Measurements from ENCODE around the gene MIF4GD.

DNA sequence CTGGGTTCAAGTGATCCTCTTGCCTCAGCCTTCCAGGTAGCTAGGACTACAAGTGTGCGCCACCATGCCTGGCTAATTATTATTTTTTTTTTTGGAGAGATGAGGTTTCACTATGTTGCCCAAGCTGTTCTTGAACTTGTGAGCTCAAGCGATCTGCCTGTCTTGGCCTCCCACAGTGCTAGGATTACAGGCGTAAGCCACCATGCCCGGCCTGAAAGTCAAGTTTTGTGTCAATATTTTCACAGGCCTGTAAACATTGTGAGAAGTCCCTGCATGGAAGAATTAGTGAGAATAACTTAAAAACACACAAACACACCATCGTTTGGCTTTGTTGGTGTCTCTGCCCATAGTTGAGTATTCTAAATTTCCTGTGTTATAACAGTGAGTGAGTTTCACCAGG, 43.3 kb downstream of the MIF4GD start:
- TF ChIP-seq, protein P1, sequence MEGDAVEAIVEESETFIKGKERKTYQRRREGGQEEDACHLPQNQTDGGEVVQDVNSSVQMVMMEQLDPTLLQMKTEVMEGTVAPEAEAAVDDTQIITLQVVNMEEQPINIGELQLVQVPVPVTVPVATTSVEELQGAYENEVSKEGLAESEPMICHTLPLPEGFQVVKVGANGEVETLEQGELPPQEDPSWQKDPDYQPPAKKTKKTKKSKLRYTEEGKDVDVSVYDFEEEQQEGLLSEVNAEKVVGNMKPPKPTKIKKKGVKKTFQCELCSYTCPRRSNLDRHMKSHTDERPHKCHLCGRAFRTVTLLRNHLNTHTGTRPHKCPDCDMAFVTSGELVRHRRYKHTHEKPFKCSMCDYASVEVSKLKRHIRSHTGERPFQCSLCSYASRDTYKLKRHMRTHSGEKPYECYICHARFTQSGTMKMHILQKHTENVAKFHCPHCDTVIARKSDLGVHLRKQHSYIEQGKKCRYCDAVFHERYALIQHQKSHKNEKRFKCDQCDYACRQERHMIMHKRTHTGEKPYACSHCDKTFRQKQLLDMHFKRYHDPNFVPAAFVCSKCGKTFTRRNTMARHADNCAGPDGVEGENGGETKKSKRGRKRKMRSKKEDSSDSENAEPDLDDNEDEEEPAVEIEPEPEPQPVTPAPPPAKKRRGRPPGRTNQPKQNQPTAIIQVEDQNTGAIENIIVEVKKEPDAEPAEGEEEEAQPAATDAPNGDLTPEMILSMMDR (conservative IDR thresholded peaks at IDR 0.05 in 1 of 2, IDR thresholded peaks at IDR 0.05 in 1 of 2; ENCODE audit: low read depth in 1 of 2, low read length in 2 of 2): no peak
- TF ChIP-seq EZH2 (IDR thresholded peaks at IDR 0.05; ENCODE audit: low read length, missing control alignments): no peak

All from fibroblast of lung (primary cell).